Nephron progenitor cell (in vitro differentiated cells): ENCODE data around the gene PRKAG2.

Source experiments
- DNase-seq: peaks from one replicate; pipeline ENCODE4 v3.0.0; 2021
- H3K27ac Mint-ChIP-seq: 2 replicates; pipeline ENCODE4 v1.8.0; 2021; ENCODE audit warnings: mild to moderate bottlenecking, moderate library complexity, mixed read lengths
- H3K27me3 Mint-ChIP-seq: 2 replicates; pipeline ENCODE4 v1.8.0; 2021; ENCODE audit warnings: mild to moderate bottlenecking, low read depth, mixed read lengths; ENCODE audit not compliant: poor library complexity
- H3K36me3 Mint-ChIP-seq: 2 replicates; pipeline ENCODE4 v1.8.0; 2021; ENCODE audit warnings: low read depth, mixed read lengths
- H3K4me1 Mint-ChIP-seq: 2 replicates; pipeline ENCODE4 v1.8.0; 2021; ENCODE audit warnings: mixed read lengths
- H3K4me3 Mint-ChIP-seq: 2 replicates; pipeline ENCODE4 v1.8.0; 2021; ENCODE audit warnings: mild to moderate bottlenecking, moderate library complexity, mixed read lengths
- H3K9me3 Mint-ChIP-seq: 2 replicates; pipeline ENCODE4 v1.8.0; 2021; ENCODE audit warnings: mild to moderate bottlenecking, moderate library complexity, mixed read lengths
- TF ChIP-seq, protein P1 (sequence below): fragments of 200-600 bp; sonication (generic); IDR thresholded peaks from 2 replicates; pipeline ENCODE4 v1.5.0; 2021; ENCODE audit warnings: antibody characterized with exemption

The PRKAG2 gene

DNA sequence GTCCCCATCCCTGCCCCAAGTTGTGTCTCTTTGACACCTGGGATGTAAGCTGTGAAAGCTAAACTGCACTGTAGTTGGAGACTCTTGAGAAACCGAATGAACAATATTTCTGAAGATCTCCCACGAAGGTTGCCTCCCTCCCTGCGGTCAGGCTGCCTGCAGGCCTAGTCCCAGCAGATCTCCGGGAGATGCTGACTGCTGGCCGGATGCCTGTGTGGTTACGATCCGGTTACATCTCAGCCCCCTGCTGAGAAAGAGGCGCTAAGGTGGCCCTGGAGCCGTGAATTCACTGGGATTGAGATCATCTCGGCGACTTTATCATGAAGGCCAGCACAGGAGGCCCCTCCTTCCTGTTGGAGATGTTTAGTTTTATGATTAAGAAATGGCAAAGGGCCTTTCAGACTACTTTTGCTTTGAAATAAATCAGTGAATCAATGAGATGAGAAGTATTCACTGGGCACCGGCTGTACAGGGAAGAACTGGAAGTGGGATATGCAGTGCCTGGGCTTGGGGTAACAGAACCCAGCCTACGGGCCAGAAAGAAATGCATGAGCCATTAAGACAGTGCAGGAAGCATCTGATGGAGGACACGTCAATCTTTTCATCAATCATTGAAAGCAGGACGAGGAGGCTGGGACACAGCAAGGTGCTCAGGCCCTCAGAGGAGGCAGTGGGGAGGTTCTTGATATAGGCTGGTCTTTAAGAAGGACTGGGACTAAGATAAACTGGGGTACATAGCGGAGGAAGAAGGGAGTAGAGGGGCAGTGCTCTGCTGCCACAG lies 177.6 kb downstream of the PRKAG2 start:
- DNase-seq, result no peak
- TF ChIP-seq, protein P1, sequence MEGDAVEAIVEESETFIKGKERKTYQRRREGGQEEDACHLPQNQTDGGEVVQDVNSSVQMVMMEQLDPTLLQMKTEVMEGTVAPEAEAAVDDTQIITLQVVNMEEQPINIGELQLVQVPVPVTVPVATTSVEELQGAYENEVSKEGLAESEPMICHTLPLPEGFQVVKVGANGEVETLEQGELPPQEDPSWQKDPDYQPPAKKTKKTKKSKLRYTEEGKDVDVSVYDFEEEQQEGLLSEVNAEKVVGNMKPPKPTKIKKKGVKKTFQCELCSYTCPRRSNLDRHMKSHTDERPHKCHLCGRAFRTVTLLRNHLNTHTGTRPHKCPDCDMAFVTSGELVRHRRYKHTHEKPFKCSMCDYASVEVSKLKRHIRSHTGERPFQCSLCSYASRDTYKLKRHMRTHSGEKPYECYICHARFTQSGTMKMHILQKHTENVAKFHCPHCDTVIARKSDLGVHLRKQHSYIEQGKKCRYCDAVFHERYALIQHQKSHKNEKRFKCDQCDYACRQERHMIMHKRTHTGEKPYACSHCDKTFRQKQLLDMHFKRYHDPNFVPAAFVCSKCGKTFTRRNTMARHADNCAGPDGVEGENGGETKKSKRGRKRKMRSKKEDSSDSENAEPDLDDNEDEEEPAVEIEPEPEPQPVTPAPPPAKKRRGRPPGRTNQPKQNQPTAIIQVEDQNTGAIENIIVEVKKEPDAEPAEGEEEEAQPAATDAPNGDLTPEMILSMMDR, result no peak
- H3K36me3 Mint-ChIP-seq, result no peaks in the 10 kb centered on the region
- no peaks in the 10 kb centered on the region for H3K9me3 Mint-ChIP-seq
- no peak overlapping the region for H3K4me3 Mint-ChIP-seq
- peaks cover 17% of the 10 kb centered on the region for H3K27me3 Mint-ChIP-seq
- H3K4me1 Mint-ChIP-seq, result peaks cover 55% of the 10 kb centered on the region
- H3K27ac Mint-ChIP-seq, result peak overlapping the region; percentile 19

DNA sequence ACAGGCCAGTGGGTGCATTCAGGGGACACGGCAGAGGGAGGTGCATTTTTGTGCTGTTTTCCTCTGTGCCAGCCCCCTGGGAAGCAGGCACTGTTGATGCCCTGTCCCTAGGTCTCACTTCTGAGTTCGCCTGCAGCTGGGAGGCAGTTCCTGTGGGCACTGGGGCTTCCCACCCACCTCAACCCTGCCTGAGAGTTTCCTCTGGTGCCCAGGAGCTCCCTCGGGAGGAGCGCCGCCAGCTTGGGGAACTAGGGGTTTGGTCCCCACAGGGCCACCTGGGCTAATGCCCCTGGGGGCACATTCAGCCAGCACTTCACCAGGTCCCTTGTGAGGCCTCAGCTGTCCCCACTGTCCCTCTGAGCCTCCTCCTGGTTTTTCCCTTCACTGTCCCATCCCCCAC lies 179.0 kb downstream of the PRKAG2 start:
- no peaks in the 10 kb centered on the region for H3K9me3 Mint-ChIP-seq
- H3K4me1 Mint-ChIP-seq, result peaks cover 58% of the 10 kb centered on the region
- TF ChIP-seq, protein P1, result no peak
- H3K27me3 Mint-ChIP-seq, result peaks cover 11% of the 10 kb centered on the region
- H3K4me3 Mint-ChIP-seq, result no peak overlapping the region
- no peaks in the 10 kb centered on the region for H3K36me3 Mint-ChIP-seq
- DNase-seq, result no peak
- no peak overlapping the region for H3K27ac Mint-ChIP-seq

DNA sequence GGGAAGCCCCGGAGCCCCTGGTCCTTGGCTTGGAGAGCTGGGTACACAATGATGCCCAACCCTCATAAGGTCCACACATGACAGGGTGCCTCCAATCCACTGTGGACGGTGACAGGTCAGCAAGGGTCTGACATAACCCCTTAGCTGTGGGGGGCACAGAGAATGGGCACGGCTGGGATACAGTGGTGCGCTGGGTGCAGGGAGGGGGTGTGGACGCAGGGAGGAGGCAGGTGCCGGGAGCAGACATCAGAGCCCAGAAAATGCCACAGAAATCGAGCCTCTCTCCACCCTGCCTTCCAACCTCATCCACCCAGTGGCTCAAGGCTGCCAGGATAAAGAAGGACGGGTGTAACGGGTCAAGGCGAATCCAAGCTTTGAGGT lies 179.4 kb downstream of the PRKAG2 start:
- TF ChIP-seq, protein P1, result no peak
- peaks cover 6% of the 10 kb centered on the region for H3K27me3 Mint-ChIP-seq
- no peak overlapping the region for H3K27ac Mint-ChIP-seq
- peaks cover 61% of the 10 kb centered on the region for H3K4me1 Mint-ChIP-seq
- DNase-seq, result no peak
- H3K4me3 Mint-ChIP-seq, result no peak overlapping the region
- H3K9me3 Mint-ChIP-seq, result no peaks in the 10 kb centered on the region
- H3K36me3 Mint-ChIP-seq, result no peaks in the 10 kb centered on the region

DNA sequence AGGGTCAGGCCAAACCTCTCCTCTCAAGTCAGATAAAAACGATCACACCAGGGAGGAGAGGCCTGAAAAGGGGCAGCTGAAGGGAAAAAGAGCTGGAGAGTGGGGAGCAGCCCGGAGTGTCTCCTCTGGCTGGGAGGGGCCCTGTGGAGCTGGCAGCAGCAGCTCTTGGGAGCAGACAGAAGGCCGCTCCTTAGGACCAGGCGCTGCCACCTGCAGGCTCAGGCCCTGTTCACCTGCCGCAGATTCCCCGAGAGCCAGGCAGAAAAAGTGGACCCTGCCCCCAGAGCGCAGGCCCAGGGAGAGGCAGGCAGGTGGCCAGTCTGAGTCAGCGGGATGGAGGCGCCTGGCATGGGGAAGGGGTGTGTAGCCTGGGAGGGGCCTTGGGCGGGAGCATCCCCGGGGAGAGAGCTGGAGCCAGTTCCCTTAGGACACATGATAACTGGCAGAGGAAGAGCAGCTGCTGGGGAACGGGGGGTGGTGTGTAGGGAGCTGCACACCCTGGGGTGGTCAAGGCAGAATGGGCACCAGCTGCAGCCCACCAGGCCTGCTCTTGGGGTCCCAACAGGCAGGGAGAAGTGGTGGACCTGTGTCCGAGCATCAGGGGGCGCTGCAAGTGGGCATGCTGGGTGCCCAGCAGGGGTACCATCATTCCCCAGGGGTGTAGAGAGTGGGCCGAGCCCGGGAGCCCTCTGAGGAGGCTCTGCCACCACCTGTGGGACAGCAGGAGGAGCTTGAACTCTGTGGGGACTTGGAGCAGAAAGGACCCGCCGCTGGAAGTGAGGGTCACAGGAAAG lies 180.0 kb downstream of the PRKAG2 start:
- H3K4me1 Mint-ChIP-seq, result peaks cover 67% of the 10 kb centered on the region
- no peaks in the 10 kb centered on the region for H3K36me3 Mint-ChIP-seq
- peak overlapping the region; percentile 66 for H3K27ac Mint-ChIP-seq
- TF ChIP-seq, protein P1, result no peak
- no peak overlapping the region for H3K4me3 Mint-ChIP-seq
- no peaks in the 10 kb centered on the region for H3K9me3 Mint-ChIP-seq
- no peak for DNase-seq
- peaks cover under 1% of the 10 kb centered on the region for H3K27me3 Mint-ChIP-seq

DNA sequence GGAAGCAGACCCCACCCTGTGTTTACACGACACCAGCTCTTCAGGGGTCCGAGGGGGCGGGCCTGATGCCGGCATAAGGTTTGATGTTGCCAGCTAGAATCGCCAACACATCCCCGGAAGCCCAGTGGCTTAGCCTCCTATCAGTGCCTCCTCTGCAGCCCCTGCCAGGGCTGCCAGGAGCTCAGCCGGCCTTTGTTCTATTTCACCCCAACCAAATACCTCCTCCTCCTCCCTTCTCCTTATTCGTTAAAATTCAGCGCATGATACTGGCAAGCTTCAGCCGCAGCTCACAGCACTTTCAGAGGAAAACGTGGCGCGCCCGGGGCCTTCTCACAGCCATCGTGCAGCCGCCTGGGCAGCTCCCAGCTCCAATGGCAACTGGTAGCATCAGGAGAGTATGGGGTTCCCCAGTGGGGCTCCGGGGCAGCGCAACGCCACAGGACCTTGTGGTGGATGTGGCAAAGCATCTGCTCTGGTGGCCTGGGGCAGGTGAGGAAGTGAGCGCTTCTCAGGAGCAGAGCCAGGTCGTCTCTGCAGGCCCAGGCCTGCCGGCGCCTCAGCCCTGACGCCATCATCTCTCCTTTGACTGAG lies 180.9 kb downstream of the PRKAG2 start:
- H3K4me3 Mint-ChIP-seq, result no peak overlapping the region
- peak overlapping the region; percentile 66 for H3K27ac Mint-ChIP-seq
- H3K4me1 Mint-ChIP-seq, result peaks cover 65% of the 10 kb centered on the region
- no peaks in the 10 kb centered on the region for H3K36me3 Mint-ChIP-seq
- no peaks in the 10 kb centered on the region for H3K9me3 Mint-ChIP-seq
- no peak for DNase-seq
- TF ChIP-seq, protein P1, result no peak
- H3K27me3 Mint-ChIP-seq, result no peaks in the 10 kb centered on the region
